PC-3 (cell line): ENCODE results near the gene LRRD1.

Experiments used
- CTCF ChIP-seq: fragments of 300-600 bp; sonication (generic); conservative IDR thresholded peaks from 2 replicates; pipeline ENCODE4 v1.5.1; 2017; ENCODE audit warnings: antibody characterized with exemption, low read depth, mild to moderate bottlenecking, low read length
- EZH2 ChIP-seq: fragments of 300-600 bp; sonication (generic); IDR thresholded peaks from one replicate; pipeline ENCODE4 v1.6.1; 2017; ENCODE audit warnings: antibody characterized with exemption, mild to moderate bottlenecking, low read length; ENCODE audit not compliant: unreplicated experiment
- EZH2phosphoT487 ChIP-seq: fragments of 300-600 bp; sonication (generic); IDR thresholded peaks from 2 replicates; pipeline ENCODE4 v1.6.1; 2018; ENCODE audit warnings: mild to moderate bottlenecking, antibody characterized with exemption, low read length, borderline replicate concordance

GRCh38 chr7:92116949-92117348 lies 62.0 kb downstream of the LRRD1 start:
- TF ChIP-seq CTCF (no peak), EZH2 (no peak), EZH2phosphoT487 (no peak)
